Gastroesophageal sphincter (tissue), 3 donors: ENCODE measurements around the gene VAV2.

Source experiments
- POLR2A ChIP-seq, 2 donors: fragments of 450-650 bp; IDR thresholded peaks; one replicate each; pipeline ENCODE4 v1.6.1; 2017; ENCODE audit warnings: antibody characterized with exemption in 2 of 2, mild to moderate bottlenecking in 2 of 2, moderate library complexity in 1 of 2
- POLR2AphosphoS5 ChIP-seq: sonication (generic); formaldehyde crosslinking; IDR thresholded peaks from one replicate; pipeline ENCODE4 v1.6.1; 2017; ENCODE audit warnings: antibody characterized with exemption
- TF ChIP-seq, protein P1 (sequence below), 4 experiments: fragments of 200-600 bp in 2 of 4; fragments of 450-650 bp in 2 of 4; sonication (generic) in 1 of 4; IDR thresholded peaks; one replicate each; pipeline ENCODE4 v1.5.1; 2017 to 2019; ENCODE audit warnings: antibody characterized with exemption in 4 of 4, mild to moderate bottlenecking in 2 of 4, moderate library complexity in 2 of 4

DNA sequence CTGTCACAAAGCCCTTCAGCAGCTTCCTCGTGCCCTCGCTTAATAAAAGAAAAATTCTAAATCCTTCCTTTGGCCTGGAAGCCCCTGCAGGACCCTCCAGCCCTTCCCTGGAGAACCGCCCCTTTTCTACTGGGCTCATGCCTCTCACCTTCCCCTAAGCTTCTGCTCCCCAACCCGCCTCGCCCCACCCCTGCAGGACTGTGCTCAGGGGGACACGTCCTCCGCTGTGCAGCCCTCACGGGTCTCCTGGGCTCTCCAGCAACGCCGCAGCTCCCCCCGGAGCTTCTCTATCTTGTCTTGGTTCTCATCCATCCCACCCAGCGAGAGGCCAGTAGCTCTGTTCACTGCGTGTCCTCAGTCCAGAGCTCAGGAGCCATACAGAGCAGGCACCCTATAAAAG, 188.4 kb downstream of the VAV2 start:
- TF ChIP-seq POLR2AphosphoS5 (no peak), POLR2A (IDR thresholded peaks at IDR 0.05) (no peak)
- TF ChIP-seq, protein P1, sequence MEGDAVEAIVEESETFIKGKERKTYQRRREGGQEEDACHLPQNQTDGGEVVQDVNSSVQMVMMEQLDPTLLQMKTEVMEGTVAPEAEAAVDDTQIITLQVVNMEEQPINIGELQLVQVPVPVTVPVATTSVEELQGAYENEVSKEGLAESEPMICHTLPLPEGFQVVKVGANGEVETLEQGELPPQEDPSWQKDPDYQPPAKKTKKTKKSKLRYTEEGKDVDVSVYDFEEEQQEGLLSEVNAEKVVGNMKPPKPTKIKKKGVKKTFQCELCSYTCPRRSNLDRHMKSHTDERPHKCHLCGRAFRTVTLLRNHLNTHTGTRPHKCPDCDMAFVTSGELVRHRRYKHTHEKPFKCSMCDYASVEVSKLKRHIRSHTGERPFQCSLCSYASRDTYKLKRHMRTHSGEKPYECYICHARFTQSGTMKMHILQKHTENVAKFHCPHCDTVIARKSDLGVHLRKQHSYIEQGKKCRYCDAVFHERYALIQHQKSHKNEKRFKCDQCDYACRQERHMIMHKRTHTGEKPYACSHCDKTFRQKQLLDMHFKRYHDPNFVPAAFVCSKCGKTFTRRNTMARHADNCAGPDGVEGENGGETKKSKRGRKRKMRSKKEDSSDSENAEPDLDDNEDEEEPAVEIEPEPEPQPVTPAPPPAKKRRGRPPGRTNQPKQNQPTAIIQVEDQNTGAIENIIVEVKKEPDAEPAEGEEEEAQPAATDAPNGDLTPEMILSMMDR (IDR thresholded peaks at IDR 0.05) = no peak
